Mesenteric fat pad (tissue), 1 donor: ENCODE results near the gene NPEPL1. TPM values are rescaled to one million over a fixed set of nuclear protein-coding genes. Genes with fewer than 3 reads are reported as not detected.

Source experiments
- DNase-seq: peaks from one replicate; pipeline ENCODE4 v3.0.0-alpha.2; 2020; ENCODE audit warnings: low spot score
- total RNA-seq: library from RNA; stranded (reverse); fragmentation: NEBNext Ultra II Directional; extraction: Animal tissue kit (Norgen Biotek cat#: 25700); gene quantifications from one replicate; pipeline ENCODE4 v1.2.1, GENCODE V29; 2021
- donor health status: DM: yes; HTN: yes; CAD: no.

Gene NPEPL1
- total RNA-seq, 1 donor from 2014 or later: 42.3 TPM

DNA sequence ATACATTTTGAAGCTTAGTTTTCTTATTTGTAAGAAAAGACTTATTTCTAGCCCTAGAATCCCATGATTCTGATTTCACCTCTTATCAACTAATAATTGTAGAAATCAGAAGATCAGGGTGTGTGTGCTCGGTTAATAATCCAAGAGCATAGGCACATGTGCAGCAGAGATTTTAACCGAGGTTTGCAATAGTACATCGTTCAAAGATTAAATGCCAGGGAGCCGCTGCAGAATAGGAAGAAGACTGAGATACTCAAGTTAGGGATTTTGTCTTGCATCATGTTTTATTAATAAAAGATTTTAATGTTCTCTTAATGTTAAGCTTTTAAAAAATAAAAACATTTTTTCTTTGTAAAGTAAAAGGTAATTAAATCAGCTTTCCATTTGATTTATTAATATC is 34.6 kb upstream of the NPEPL1 start:
- DNase-seq: no peak

DNA sequence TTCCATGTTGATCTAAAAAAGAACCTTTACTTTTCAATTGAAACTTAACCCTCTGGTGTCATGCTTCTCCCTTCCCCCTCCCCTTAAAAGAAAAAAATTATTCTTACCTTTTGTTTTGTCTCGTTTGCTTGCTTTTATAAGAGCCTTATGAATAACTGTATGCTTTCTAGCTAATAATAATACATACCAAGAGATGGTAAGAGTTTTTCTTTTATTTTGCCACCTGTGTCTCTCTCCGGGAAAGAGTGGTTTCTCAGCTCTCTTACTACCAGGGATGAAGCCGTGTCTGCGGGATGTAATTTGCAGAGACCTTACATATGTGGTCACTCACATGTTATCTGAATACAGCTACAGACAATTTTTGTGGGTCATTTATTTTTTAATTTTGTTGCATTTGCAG is 33.8 kb upstream of the NPEPL1 start:
- DNase-seq: no peak

DNA sequence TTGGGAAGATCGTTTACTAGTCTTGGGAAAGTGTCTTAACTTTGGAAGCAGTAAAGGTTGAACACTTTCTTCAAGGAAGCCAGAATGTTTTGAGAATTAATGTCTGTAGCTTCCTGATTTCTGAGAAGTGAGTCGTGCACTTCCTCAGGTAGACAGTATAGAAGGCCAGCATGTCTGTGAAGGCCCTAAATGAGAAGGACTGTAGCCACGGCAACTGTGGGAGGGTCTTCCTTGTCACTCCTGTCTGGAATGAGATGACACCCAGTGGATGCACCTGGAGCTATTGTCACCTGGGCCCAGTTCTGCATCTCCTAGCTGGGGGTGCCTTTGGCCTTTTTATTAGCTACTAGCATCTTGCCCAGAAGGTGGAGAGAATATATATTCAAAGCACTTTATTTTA is 32.8 kb upstream of the NPEPL1 start:
- DNase-seq: no peak

DNA sequence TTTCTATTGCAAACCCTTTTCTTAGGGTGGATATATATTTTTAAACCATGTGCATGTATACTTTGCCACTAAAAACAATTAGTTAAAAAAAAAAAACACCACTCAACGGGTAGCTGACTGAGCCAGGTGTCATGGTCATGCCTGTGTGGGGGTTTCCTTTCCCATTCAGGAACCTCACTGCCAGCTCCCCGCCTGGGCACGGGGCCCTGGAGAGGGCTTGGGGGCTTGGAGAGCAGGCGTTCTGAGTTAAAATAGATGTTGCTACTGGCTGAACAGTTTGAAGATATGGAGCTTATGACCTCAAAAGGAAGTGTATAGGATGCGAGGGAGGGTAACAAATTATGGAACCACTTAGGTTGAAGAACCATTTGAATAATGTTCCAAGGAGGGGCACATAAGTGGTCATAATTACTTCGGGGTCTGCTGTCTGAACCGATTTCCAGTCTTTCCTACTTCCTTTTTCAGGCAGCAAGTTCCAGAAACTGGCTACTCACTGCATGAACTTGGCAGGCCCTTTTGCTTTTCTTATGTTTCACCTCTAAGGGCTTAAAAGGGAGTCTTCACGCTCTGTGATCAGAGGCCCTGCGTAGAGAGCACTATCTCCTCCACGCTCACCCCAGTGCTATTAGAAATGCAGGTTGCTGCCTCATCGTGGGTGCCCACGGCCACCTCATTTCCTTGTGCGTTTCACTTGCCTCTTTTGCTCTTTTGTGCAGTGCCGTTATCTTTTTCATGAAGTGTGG is 31.6 kb upstream of the NPEPL1 start:
- DNase-seq: no peak

DNA sequence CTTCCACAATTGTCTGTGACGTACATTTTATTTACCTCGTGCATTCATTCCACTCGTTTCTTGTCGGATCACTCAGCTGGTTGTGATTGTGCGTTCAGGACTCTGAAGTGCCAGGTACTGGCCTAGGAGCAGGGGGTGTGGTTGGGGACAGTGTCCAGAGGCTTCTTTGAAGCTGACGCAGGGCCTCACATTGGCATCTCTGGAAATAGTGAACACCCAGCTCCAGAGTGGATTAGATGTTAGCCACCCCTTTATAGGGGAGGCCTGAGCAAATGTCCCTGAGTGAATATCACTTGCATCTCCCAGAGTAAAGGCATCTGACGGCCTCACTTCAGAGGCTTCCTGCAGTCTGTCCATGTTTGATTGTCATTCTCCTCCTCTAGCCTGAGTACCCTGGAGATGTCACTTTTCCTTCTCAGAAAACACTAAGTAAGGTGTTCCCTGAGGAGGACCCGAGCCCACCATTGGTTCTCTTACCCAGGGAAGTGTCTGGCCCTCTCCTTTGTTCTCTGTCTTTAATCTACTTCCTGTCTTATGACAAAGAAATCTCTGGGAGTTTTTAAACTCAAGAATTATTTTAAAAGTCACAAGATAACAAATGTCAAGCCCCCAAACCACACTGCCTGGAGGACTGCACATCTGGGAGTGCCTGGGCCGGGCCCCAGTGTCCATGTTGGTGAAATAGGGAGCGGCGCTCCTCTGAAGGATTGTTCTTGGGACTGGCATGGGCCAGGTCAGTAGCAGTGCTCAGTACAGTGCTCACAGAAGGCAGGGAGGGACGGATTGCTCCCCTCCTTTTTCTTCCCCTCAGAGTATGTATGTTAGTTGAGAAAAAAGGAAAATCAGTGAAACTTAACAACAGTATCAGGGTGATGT is 30.8 kb upstream of the NPEPL1 start:
- DNase-seq: no peak

DNA sequence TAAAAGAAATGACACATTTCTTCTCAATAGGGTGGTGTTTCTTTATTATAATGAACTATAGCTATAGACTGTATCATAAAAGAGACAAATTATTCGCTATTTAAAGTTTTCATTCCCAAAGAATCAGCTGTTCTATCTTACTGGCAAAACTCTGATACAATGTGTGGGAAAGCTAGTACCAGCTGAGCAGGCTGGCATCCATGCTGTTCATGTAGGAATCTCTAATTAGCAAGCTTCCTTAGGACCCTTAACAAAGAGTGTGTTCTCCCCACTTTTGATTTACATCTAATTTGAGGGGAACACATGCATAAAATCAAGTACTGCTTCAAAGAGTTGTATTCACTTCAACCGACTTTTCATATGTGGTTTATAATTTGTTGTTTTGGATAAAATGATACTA is 28.3 kb upstream of the NPEPL1 start:
- no peak for DNase-seq

DNA sequence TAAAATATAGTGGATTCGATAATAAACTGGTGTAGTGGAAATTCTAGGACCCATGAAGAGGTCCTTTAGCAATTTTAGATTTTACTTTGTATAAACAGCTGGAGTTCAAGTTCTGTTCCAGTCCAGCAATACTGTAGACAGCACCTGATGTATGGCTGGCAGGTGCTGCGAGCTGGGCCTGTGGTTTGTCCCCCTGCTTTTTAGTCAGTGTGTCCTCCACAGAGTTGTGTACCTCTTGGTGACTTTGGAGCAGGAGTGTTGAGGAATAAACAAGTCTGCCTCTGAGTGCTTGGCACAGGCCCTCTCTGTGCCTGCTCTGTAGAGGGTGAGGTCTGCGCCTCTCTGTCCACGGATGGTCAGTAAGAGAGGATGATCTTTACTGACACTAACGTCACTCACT is 27.7 kb upstream of the NPEPL1 start:
- no peak for DNase-seq

DNA sequence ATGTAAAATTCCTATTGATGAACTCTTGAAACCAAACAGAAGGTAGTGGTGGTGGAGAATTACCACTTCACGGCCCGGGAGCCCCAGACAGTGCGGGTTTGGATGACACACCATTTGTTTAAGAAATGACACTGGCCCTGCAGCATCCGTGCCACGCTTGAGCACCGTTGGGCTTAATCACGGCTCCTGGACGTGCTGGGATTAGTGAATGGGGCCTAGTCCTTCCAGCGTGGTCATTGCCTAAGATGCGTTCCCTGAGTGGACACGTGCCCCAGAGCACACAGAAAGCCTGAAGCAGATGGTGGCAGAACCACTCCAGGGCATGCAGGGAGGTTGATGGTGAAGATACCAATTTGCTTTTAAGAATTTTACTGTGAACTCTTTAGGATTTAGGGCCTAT is 27.0 kb upstream of the NPEPL1 start:
- DNase-seq: no peak

DNA sequence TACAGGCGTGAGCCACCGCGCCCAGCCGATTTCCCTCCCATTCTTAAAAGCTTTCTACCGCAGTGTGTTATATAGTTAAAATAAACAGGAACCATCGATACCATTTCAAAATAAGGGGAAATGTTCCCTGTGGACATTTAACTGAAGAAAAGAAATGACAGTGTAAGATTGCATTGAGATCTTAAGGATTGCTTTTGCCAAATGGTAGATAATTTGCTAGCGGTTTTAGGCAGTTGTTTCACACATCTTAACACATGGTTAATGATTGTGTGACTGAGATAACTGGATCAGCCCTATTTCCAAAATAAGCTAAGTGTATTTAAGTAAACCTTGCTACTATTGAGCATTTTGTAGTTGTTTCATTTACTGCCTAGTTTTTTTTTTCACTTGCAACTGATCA is 25.9 kb upstream of the NPEPL1 start:
- DNase-seq: no peak

DNA sequence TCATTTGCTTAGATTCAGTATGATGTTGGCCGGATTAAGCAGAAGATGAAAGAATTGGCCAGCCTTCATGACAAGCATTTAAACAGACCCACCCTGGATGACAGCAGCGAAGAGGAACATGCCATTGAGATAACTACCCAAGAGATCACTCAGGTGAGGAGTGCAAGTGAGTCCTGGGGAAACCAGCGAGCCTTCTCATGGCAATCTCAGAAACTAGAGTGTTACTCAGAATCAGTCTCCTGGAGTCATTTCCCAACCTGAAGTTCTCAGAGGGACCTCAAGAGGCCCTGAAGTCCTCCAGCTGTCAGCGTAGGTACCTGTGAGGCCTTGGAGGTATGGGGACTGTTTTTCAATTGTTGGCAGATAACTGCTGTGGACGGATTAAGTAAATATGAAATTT is 24.6 kb upstream of the NPEPL1 start:
- DNase-seq: no peak

DNA sequence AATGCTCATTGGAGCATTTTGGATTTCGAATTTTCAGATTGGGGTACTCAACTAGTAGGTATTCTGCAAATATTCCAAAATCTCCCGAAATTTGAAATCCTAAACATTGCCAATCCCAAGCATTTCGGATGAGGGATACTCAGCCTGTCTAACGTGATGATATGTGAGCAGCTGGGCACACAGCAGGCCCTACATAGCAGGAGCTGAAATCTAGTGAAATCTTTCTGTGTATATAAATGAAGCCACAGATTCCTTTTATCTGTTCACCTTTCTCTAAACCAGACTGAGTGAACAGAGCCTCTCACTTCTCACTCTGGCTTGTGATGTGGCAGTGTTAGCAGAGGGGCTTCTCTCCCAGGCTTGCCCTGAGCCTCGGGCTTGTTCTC is 23.7 kb upstream of the NPEPL1 start:
- no peak for DNase-seq

DNA sequence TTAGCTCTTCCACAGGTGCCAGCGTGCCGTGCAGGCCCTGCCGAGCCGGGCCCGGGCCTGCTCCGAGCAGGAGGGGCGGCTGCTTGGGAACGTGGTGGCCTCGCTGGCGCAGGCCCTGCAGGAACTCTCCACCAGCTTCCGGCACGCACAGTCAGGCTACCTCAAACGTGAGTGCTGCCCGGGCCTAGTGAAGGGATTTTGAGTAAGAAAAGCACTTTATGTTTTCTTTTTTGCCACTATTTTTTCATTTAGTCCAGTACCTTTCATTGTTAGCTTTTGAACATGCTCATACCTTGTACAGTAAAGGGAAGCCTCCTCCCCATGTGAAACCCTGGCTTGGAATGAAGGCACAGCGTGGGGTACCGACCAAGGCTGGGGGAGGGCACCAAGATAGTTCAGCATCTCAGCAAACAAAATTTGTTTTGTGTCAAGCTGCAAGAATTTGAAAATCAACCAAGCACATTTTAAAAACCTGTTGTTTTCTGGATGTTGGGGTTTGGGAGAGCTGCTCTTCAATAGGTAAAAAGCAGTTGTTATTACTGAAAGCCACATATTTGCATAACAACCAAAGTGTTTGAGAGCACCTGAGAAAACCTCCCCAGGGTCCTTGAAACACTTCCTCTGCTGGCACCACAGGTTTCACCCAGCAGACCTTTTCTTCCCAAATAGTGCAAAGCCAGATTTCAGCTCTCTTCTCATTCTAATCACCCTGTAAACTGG is 23.2 kb upstream of the NPEPL1 start:
- DNase-seq: no peak

DNA sequence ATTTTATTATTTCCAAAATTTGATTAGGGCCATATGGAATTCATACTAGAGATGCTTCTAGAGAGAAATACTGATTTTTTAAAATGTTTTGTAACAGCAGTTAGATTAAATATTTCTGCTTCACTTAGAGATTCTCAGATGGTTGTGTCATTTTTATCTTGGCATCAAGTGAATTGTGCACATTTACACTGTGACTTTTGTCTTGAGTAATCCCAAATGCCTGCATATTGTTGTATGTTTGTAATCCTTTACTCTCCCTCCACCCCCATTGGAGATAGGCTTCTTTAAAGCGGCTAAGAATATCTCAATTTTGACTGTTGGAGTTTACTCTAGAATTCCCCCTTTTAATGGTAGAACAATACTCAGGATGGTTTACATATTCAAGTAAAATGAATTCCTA is 22.5 kb upstream of the NPEPL1 start:
- DNase-seq: no peak

DNA sequence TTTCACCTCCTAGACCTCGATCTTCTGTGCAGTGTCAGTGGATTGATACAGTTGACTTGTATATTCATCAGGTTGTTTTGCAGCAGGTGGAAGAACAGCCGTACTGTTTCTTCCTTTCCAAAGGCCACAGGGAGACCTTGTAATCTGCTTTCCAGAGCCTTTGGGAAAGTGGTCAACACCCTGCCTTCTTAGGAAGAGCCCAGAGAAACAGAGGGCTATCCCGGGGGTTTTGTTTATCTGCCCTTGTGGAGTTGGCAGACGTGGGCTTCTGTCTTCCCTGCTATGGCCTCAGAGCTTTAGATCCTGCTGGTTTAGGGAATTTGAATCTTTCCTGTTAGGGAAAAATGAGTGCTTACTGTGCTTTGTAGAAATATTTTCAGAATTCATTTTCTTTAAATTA is 21.9 kb upstream of the NPEPL1 start:
- no peak for DNase-seq

DNA sequence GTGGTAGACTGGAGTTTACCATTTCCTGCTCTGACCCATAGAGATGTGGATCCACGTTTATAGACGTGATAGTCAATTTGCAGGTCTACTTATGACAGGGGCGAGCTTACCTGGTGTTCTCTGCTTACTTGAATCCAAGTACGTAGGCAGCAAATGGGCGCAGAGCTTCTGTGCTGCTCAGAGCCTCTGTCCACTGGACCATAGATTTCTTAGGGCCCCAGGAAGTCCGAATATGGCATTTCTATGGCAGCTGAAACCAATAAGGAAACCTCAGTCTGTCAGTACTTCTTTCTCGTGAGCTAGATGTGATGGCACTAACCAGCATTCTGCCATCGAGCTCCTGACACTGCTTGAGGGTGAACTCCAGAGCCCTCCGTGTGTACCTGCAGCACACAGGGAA is 19.5 kb upstream of the NPEPL1 start:
- DNase-seq: no peak

DNA sequence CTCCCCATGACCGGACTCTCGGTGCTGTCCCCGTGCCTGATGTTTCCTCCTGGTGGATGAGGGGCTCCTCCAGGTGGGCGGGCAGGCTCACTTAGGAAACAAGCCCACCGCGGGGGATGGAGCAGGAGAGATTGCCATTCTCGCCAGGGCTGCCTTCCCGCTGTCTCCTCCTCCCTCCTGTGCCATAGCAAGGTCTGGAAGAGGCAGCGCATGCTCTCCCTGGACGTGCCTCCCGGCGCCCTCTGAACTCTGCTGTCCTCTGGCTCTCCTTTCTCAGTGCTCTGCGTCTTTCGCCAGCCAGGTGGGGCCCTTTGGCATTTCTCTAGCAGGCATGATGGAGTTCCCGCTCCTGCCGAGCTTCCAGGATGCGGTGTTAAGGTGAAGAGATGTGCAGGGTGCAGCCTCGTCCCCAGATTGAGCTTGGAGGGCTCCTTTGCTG is 17.4 kb upstream of the NPEPL1 start:
- DNase-seq: no peak

DNA sequence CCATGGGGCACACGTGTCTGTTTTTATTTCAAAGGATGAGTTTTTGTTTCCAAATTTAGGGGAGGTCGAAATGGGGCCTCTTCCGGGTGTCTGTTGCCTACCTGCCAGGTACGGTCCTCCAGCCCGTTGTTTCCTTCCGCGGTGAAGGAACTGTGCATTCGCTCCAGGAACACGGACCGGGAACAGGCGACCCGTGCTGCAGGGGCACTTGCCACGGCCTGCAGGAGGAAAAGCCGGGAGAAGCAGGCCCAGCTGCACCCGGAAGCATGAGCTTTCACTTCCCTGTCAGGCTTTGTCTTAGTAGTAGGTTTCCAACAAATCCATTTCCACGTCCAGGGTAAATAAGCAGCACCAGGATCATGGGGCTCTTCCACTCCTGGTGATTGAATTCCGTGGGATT is 17.0 kb upstream of the NPEPL1 start:
- DNase-seq: no peak

DNA sequence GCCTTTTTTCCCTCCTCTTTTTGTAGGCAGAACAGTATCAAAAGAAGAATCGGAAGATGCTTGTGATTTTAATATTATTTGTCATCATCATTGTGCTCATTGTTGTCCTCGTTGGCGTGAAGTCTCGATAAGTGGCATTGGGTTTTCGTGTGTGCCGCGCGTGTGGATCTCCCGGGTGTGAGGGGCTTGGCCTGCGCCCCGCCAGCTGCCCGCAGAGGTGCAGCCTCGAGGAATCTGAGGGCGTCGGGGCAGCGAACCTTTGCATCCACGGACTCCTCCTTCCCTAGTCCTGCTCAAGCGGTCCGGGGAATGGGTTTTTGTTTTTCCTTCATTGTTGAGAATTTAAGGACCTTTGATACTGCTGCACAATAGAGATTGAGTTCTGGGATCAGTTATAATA is 16.4 kb upstream of the NPEPL1 start:
- no peak for DNase-seq

DNA sequence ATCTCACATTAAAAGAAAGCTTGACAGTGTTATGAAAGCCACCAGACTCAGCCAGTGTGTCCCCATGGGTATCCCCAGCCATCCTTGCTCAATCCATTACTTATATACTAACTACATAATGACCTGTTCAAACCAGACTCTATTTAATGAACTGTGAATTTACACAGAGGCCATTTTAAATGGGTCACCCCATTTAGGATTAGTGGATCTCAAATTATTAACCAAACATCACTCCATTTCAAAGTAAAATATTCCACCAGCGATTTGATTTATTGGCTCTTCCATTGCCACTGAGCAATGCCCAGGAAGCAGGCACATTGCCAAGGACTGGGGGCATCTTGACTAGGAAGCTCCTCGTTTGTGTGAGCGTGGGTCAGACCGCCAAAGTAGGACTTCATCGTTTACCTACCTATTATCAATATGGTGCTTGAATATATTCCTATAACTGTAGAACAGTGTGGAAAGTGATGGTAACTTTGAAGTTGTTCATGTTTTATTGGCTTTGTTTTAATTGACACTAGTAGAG is 15.5 kb upstream of the NPEPL1 start:
- no peak for DNase-seq

DNA sequence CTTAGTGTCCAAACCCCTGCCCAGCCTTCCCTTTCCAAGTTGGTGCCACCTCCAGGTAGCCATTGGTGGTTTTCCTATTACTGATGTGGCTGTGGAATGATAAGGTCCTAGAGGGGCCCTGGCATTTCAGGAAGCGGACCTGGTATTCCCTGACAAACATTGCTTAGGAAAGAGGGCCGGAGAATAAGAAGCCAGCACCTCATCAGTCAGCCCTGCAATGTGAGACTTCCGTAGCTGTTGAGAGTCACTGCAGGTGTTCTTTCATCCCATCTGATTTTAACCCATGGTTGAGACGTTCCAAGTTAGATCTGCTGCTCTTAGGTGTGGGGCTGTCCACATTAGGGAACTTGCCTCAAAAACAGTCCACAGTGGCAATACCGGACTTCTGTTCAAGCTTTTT is 14.8 kb upstream of the NPEPL1 start:
- DNase-seq: no peak

DNA sequence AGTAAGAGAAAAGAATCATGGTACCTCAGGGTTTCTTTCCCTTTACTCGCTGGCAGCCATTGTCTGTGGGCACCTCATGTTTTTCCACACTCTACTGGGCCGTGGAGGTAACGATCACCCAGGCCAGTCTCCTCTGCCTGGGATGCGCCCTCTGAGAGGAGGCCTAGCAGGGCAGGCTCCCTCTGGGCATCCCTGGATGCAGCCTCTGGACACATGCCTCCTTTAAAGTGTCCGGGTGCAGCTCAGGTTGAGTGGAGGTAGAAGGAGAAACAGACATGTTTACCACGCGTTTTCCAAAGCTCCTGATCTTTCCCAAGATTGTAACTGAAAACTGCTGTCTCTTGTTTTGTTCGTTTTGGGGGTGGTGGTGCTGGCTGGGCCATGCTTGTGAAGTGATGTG is 13.8 kb upstream of the NPEPL1 start:
- DNase-seq: no peak
